ENCODE results near the gene WNK3. TPM values are rescaled to one million over a fixed set of nuclear protein-coding genes. Genes with fewer than 3 reads are reported as not detected.

The WNK3 gene
- total and polyA plus RNA-seq, 2 donors (not counting 3 experiments of a cell fraction or from before 2014, with no cell fraction given) = 0.30 to 2.7 TPM

DNA sequence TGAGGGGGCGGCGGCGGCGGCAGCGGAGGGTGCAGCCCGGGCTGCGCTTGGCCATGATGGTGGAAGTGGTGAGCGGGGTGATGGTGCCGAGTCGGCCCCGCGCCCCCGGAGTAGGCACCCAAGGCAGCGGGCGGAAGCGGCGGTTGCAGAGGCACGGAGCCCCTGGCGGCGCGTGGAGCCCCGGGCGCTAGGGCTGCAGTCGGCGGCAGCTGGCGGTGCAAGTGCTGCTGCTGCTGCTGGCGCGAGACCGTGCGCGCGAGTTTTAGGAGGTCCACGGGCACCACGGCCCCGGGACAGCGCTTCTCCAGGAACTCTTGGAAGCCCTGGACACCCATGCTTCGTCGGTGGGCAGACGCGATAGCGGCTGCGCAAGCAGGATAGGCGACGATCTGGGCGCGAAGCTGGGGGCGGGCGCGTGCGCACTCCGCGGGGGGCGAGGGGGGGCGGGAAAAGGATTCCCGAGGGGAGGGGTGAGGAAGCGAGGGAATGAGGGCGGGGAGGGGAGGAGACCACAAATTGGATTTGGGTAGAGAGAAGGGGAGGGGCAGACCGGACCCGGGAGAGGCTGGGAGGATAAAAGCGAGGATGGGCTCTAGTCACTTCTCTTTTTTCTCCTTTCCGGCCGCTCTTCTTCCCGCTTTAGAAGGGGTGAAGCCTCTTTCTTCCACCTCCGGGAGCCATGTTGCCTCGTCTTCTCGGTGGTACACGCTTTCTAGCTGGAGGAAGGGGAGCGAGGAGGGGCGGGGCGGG is 174.8 kb downstream of the WNK3 start, which contains the start of gene FAM120C:
Gene FAM120C (minus strand): TSS at position 391 of the 750 bp plus-strand sequence. CDS start 56 bp downstream, at position 335.
- H3K9me3 ChIP-seq (replicated peaks; ENCODE audit: control insufficient read depth, insufficient read depth, low read length) = no peaks in the 10 kb centered on the region
- peaks cover 41% of the 10 kb centered on the region for H3K79me2 ChIP-seq (ENCODE audit: control insufficient read depth, insufficient read depth, low read length)
- H3K27ac ChIP-seq (ENCODE audit: insufficient read depth, low read depth, low read length) = peak within 1 kb of the TSS; percentile 72
- no peaks in the 10 kb centered on the region for H3K27me3 ChIP-seq (ENCODE audit: control insufficient read depth in 2 of 2, insufficient read depth in 2 of 2, low read length in 2 of 2)
- H3K4me2 ChIP-seq (ENCODE audit: insufficient read depth, low read length) = peak within 1 kb of the TSS; percentile 85
- H3K4me1 ChIP-seq (ENCODE audit: control insufficient read depth, extremely low read depth, insufficient read depth, low read length) = peaks cover 35% of the 10 kb centered on the region
- FAIRE-seq = peak; percentile 89
- ChIA-PET POLR2A (interaction anchor here (0.6 kb wide), 1 partner anchor 138 kb away, joined by 3 read pairs; the partner anchor contains the start of gene PHF8), CTCF (interaction anchor here (0.6 to 1.9 kb wide), 2 partner anchors 140 to 990 kb away, joined by 3 to 7 read pairs; no protein-coding TSS in a partner anchor)
- intact Hi-C loops (cut with micrococcal nuclease) = loop anchor here (1.0 to 10.0 kb wide), 5 partner anchors 139 to 1529 kb away; partner anchors contain the start of genes HUWE1, MAGED2, PHF8 and WNK3
- no peaks in the 10 kb centered on the region for H4K20me1 ChIP-seq (replicated peaks; ENCODE audit: control insufficient read depth, extremely low read depth, insufficient read depth, low read length)
- no peaks in the 10 kb centered on the region for H3K9me1 ChIP-seq (replicated peaks; ENCODE audit: control insufficient read depth, extremely low read depth, insufficient read depth, low read length)
- peak within 1 kb of the TSS; percentile 92 for H2AFZ ChIP-seq (ENCODE audit: low read depth, low read length)
- DNase-seq (ENCODE audit: low read depth, low spot score) = peak; percentile 76
- BruUV-seq (replicated peaks) = no TSS peak
- dilution Hi-C loops (cut with MboI; ENCODE audit: extremely low pct_ligation_motif_present, low sequenced_read_pairs) = no loop called here
- H3K4me3 ChIP-seq (replicated peaks in 1 of 3; ENCODE audit: insufficient read depth in 1 of 3, low read depth in 1 of 3, low read length in 3 of 3) = peak within 1 kb of the TSS; percentile 55 to 81 (median 81)
- TF ChIP-seq MYC (IDR thresholded peaks at IDR 0.05; ENCODE audit: low read depth, low read length) = no peak
- peak; percentile 55 for TF ChIP-seq POLR2A (IDR thresholded peaks at IDR 0.05; ENCODE audit: low read depth, low read length)
- TF ChIP-seq CTCF (IDR thresholded peaks at IDR 0.05; ENCODE audit: extremely low read depth in 1 of 2, insufficient read depth in 1 of 2, low read depth in 1 of 2, low read length in 2 of 2) = no peak
- TF ChIP-seq POLR2AphosphoS5 (IDR thresholded peaks at IDR 0.05; ENCODE audit: insufficient read depth, low read depth, low read length) = peak; percentile 29
- no peak for TF ChIP-seq JUN (IDR thresholded peaks at IDR 0.05; ENCODE audit: borderline replicate concordance, insufficient read depth, insufficient read length, low read depth)
- TF ChIP-seq FOS (IDR thresholded peaks at IDR 0.05; ENCODE audit: borderline replicate concordance, insufficient read depth, low read length) = no peak
- TF ChIP-seq GATA2 (IDR thresholded peaks at IDR 0.05; ENCODE audit: insufficient read depth, insufficient read length, low read depth, low read length) = no peak
- TF ChIP-seq MAX (IDR thresholded peaks at IDR 0.05; ENCODE audit: insufficient read depth, insufficient read length) = no peak
- no peaks in the 10 kb centered on the region for H3K36me3 ChIP-seq (ENCODE audit: control insufficient read depth in 2 of 2, extremely low read depth in 1 of 2, insufficient read depth in 2 of 2, low read length in 2 of 2)
- H3K9ac ChIP-seq (replicated peaks; ENCODE audit: extremely low read depth, insufficient read depth, low read length) = peak within 1 kb of the TSS; percentile 61
